HepG2 (cell line): ENCODE data around the gene CRYAB. TPM values are rescaled to one million over a fixed set of nuclear protein-coding genes. Genes with fewer than 3 reads are reported as not detected.

Experiments
- ATF6 ChIP-seq: sonication (generic); formaldehyde crosslinking; conservative IDR thresholded peaks from 2 replicates; pipeline ENCODE4 v1.4.0; 2020; ENCODE audit warnings: missing genetic modification reagents
- BHLHE40 ChIP-seq: IDR thresholded peaks from 2 replicates; pipeline ENCODE4 v1.6.1; 2011; ENCODE audit warnings: low read length, improper control_type of control experiment
- HNF1A ChIP-seq, 2 experiments: sonication (generic) in 1 of 2; formaldehyde crosslinking in 1 of 2; IDR thresholded peaks; 2 replicates each; pipeline versions ENCODE4 v1.4.0 to v1.6.1; 2016 to 2020; ENCODE audit warnings: borderline replicate concordance in 1 of 2, low read depth in 1 of 2, mild to moderate bottlenecking in 1 of 2, missing genetic modification reagents in 1 of 2
- HNF1B ChIP-seq: sonication (generic); formaldehyde crosslinking; IDR thresholded peaks from 2 replicates; pipeline ENCODE4 v1.5.1; 2020; ENCODE audit warnings: mild to moderate bottlenecking, moderate library complexity, missing genetic modification reagents
- ISX ChIP-seq: sonication (generic); formaldehyde crosslinking; conservative IDR thresholded peaks from 2 replicates; pipeline ENCODE4 v1.5.0; 2020; ENCODE audit warnings: missing genetic modification reagents
- KDM1A ChIP-seq: IDR thresholded peaks from 2 replicates; pipeline ENCODE4 v1.6.1; 2016; ENCODE audit warnings: missing compliant biosample characterization
- KDM6A ChIP-seq: IDR thresholded peaks from 2 replicates; pipeline ENCODE4 v1.6.1; 2016; ENCODE audit warnings: low read depth
- MYNN ChIP-seq: sonication (generic); formaldehyde crosslinking; IDR thresholded peaks from 2 replicates; pipeline ENCODE4 v1.4.0; 2020; ENCODE audit warnings: mild to moderate bottlenecking, low read depth, missing genetic modification reagents
- NFIB ChIP-seq: sonication (generic); formaldehyde crosslinking; IDR thresholded peaks from 2 replicates; pipeline ENCODE4 v1.9.0; 2021; ENCODE audit warnings: missing genetic modification reagents, mild to moderate bottlenecking, borderline replicate concordance
- NKX3-1 ChIP-seq: sonication (generic); formaldehyde crosslinking; IDR thresholded peaks from 2 replicates; pipeline ENCODE4 v1.5.0; 2020; ENCODE audit warnings: missing genetic modification reagents
- NR3C1 ChIP-seq: sonication (generic); formaldehyde crosslinking; IDR thresholded peaks from 2 replicates; pipeline ENCODE4 v1.4.0; 2020; ENCODE audit warnings: missing genetic modification reagents
- PPARG ChIP-seq: conservative IDR thresholded peaks from 2 replicates; pipeline ENCODE4 v1.6.1; 2016; ENCODE audit warnings: missing biosample characterization, missing genetic modification reagents
- TEF ChIP-seq: sonication (generic); formaldehyde crosslinking; IDR thresholded peaks from 2 replicates; pipeline ENCODE4 v1.5.0; 2020; ENCODE audit warnings: missing genetic modification reagents
- XRCC5 ChIP-seq: fragments of 200-400 bp; formaldehyde crosslinking; optimal IDR thresholded peaks from 2 replicates; pipeline ENCODE3; 2017; ENCODE audit warnings: mild to moderate bottlenecking, low read length
- ZKSCAN5 ChIP-seq: sonication (generic); formaldehyde crosslinking; IDR thresholded peaks from 2 replicates; pipeline ENCODE4 v1.5.1; 2020; ENCODE audit warnings: mild to moderate bottlenecking, missing genetic modification reagents
- ZKSCAN8 ChIP-seq: IDR thresholded peaks from 2 replicates; pipeline ENCODE4 v1.6.1; 2016; ENCODE audit warnings: borderline replicate concordance, missing genetic modification reagents, missing compliant biosample characterization
- ZNF503 ChIP-seq: sonication (generic); formaldehyde crosslinking; IDR thresholded peaks from 2 replicates; pipeline ENCODE4 v1.4.0; 2020; ENCODE audit warnings: missing genetic modification reagents
- ZNF850 ChIP-seq: sonication (generic); formaldehyde crosslinking; conservative IDR thresholded peaks from 2 replicates; pipeline ENCODE4 v1.9.0; 2021; ENCODE audit warnings: mild to moderate bottlenecking, missing genetic modification reagents
- ZSCAN30 ChIP-seq: sonication (generic); formaldehyde crosslinking; IDR thresholded peaks from 2 replicates; pipeline ENCODE4 v1.5.0; 2020; ENCODE audit warnings: mild to moderate bottlenecking, missing genetic modification reagents
- polyA plus RNA-seq, 8 experiments: library from polyadenylated mRNA; depleted of rRNA in 3 of 8; stranded (reverse) in 7 of 8; unstranded in 1 of 8; fragments of >200 nt; fragmentation: Illumina TruSeq in 4 of 8; extraction: Trizol in 4 of 8; gene quantifications; 2 replicates each; pipeline versions ENCODE4 v1.2.1 to v1.2.3, GENCODE V29; 2011 to 2016; ENCODE audit warnings: low read depth in 4 of 8, missing spikeins in 1 of 8, mixed read lengths in 1 of 8; ENCODE audit not compliant: insufficient read depth in 1 of 8
- total RNA-seq, 5 experiments: library from RNA; depleted of rRNA; stranded (reverse); fragments of >200 nt; fragmentation: Illumina TruSeq; extraction: Trizol; gene quantifications; 2 replicates each; pipeline ENCODE4 v1.2.3, GENCODE V29; 2016; ENCODE audit warnings: low read depth in 1 of 5

The CRYAB gene
- total and polyA plus RNA-seq, 2 of the 13 experiments (the other 11 are each of a cell fraction or from before 2014, with no cell fraction given), result 0.55 to 1.1 TPM

GRCh38 chr11:111878849-111879636, 32.5 kb downstream of the CRYAB start, which contains the start of the genes CFAP68 and FDXACB1 (continued):
- TF ChIP-seq MYNN (CRISPR knock-in tag), result no peak; the same call in 1 of the 2 replicates
- no peak for TF ChIP-seq KDM6A (CRISPR knock-in tag)
- TF ChIP-seq BHLHE40, result peak; percentile 56; the same call in 1 of the 2 replicates
- TF ChIP-seq ZKSCAN8 (CRISPR knock-in tag), result peak; percentile 60; the same call in 1 of the 2 replicates
- TF ChIP-seq ISX (CRISPR knock-in tag), result no peak
- TF ChIP-seq ATF6 (CRISPR knock-in tag), result no peak
- TF ChIP-seq XRCC5, result peak; percentile 95
- no peak for TF ChIP-seq NR3C1
- no peak for TF ChIP-seq KDM1A (CRISPR knock-in tag)
- peak; percentile 67; the same call in 1 of the 2 replicates for TF ChIP-seq ZNF503
- TF ChIP-seq NFIB (CRISPR knock-in tag), result no peak
- no peak for TF ChIP-seq ZKSCAN5 (CRISPR knock-in tag)
- no peak for TF ChIP-seq ZSCAN30 (CRISPR knock-in tag)
- peak; percentile 85; the same call in 1 of the 2 replicates for TF ChIP-seq HNF1B
- TF ChIP-seq ZNF850 (CRISPR knock-in tag), result no peak
- TF ChIP-seq PPARG (CRISPR knock-in tag), result peak; percentile 63; the same call in 1 of the 2 replicates
- peak; percentile 42; the same call in 1 of the 2 replicates for TF ChIP-seq NKX3-1 (CRISPR knock-in tag)
- no peak for TF ChIP-seq HNF1A (IDR thresholded peaks at IDR 0.05; ENCODE audit: low read depth)
- TF ChIP-seq HNF1A (CRISPR knock-in tag; IDR thresholded peaks at IDR 0.05; ENCODE audit: borderline replicate concordance), result peak; percentile 54; the same call in 1 of the 2 replicates
- no peak for TF ChIP-seq TEF (CRISPR knock-in tag)
